GM18519 (cell line): Measurements from ENCODE around the gene RGL2.

ENCODE experiments used
- ATAC-seq: cut with Tn5 transposase; IDR thresholded peaks from one replicate; pipeline ENCODE4 v1.9.1; 2021; ENCODE audit warnings: mild to moderate bottlenecking, moderate library complexity; ENCODE audit not compliant: unreplicated experiment, low FRiP score

The RGL2 gene

DNA sequence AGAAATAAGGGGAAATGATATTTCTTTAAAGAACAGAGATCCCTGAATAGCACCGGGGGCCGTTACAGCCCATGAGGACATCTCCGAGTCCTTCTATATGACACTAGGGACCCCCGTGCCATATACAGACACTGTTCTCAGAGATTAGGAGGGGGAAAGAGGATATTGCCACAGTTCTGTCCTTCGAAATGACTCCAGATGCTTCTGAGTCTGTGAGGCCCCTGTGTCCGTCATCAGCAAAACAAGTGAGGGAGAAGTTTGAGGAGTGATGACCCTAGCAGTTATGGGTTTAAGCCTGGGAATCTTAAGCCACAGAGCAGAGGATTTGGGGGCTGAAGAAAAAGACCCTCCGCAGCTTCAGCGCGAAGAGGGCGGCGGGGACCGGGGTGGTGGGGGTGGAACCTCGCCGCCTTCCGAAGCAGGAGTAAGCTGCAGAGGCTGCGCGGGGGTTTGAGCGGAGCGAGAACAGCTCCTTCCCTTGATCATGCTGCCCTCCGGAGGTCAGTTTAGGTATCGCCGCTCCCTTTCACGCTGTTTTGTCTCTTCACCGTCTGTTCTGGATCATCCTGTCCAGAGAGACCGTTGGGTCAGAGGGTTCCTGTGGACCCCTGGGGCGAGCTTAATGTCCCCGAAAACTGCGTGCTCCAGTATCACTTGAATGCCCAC is 50.6 kb downstream of the RGL2 start:
- ATAC-seq: no peak

DNA sequence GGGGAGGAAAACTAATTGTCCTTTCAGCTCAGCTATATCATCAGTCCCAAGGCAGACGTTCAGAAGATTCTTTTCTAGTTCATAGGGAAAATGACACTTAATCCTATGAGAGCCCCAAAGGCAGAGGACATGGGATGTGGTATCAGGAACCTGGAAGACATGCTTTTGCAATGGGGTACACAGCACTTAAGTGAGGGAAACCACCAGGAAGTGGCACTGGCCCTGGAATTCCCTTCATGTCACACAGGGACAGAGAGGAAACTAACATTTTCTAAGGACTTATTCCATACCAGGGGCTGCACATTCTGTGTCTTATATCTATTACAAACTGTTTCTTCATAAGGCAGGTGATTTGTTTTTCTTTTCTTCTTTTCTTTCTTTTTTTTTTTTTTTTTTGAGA is 55.3 kb downstream of the RGL2 start:
- ATAC-seq: no peak

DNA sequence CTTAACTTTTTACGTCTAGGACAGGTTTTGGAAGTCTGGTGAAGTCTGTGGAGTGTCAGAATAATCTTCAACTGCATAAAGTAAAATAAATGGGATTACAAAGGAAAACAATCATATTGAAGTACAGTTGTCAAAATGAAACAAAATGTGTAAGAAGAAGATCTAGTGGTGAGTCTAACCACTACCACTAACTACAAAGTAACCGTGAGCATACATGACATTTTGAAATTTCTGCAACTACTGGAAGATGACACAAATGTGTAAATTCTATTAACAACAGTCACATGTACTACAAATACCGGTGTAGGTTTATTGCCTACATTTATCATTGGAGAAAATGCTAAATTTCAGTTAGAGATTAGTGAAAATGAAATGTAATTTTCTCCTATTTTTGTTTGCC is 56.8 kb downstream of the RGL2 start:
- ATAC-seq: no peak
